NCI-H748 (cell line): ENCODE results near the gene ATP8A2.
A peak's percentile ranks its signal among the peaks of the same experiment; 100 is the strongest.
"Not testable (repeated sequence)": the region's sequence is repeated elsewhere in the genome, so short reads cannot be mapped to it uniquely, and the experiment has no call there.

Experiments used
- DNase-seq: peaks from one replicate; lab custom pipeline; 2025; ENCODE audit not compliant: unreplicated experiment; lab: John Stamatoyannopoulos, UW

Gene ATP8A2

GRCh38 chr13:25943658-25944057 lies 571.9 kb downstream of the ATP8A2 start:
- DNase-seq, result no peak

GRCh38 chr13:25945596-25945995 lies 573.8 kb downstream of the ATP8A2 start:
- DNase-seq, result no peak

- no peak for DNase-seq
These were observed 574.5 kb downstream of the ATP8A2 start for GRCh38 chr13:25946321-25946720.

- no peak for DNase-seq
These were observed 577.1 kb downstream of the ATP8A2 start for GRCh38 chr13:25948910-25949309.

GRCh38 chr13:25951831-25952230 lies 580.1 kb downstream of the ATP8A2 start:
- no peak for DNase-seq

- DNase-seq, result peak; percentile 33
These were observed 582.3 kb downstream of the ATP8A2 start for GRCh38 chr13:25954080-25954479.

GRCh38 chr13:25954943-25955342 lies 583.2 kb downstream of the ATP8A2 start:
- not testable (repeated sequence) for DNase-seq

- DNase-seq, result no peak
These were observed 587.2 kb downstream of the ATP8A2 start for GRCh38 chr13:25958986-25959385.

- no peak for DNase-seq
These were observed 589.5 kb downstream of the ATP8A2 start for GRCh38 chr13:25961294-25961693.

- peak; percentile 96 for DNase-seq
These were observed 591.9 kb downstream of the ATP8A2 start for GRCh38 chr13:25963674-25964073.

GRCh38 chr13:25965596-25965995 lies 593.8 kb downstream of the ATP8A2 start:
- DNase-seq, result no peak

GRCh38 chr13:25966086-25966485 lies 594.3 kb downstream of the ATP8A2 start:
- DNase-seq, result no peak

GRCh38 chr13:25967144-25967543 lies 595.4 kb downstream of the ATP8A2 start:
- DNase-seq, result no peak

GRCh38 chr13:25971047-25971446 lies 599.3 kb downstream of the ATP8A2 start:
- DNase-seq, result no peak

- DNase-seq, result peak; percentile 70
These were observed 599.8 kb downstream of the ATP8A2 start for GRCh38 chr13:25971459-25972145.

- DNase-seq, result peak; percentile 89
These were observed 601.3 kb downstream of the ATP8A2 start for GRCh38 chr13:25973085-25973484.

- DNase-seq, result no peak
These were observed 601.8 kb downstream of the ATP8A2 start for GRCh38 chr13:25973576-25973975.

- peak; percentile 98 for DNase-seq
These were observed 605.4 kb downstream of the ATP8A2 start for GRCh38 chr13:25977216-25977615.

- peak; percentile 34 for DNase-seq
These were observed 605.9 kb downstream of the ATP8A2 start for GRCh38 chr13:25977671-25978070.

- no peak for DNase-seq
These were observed 607.2 kb downstream of the ATP8A2 start for GRCh38 chr13:25978961-25979360.

- DNase-seq, result peak; percentile 46
These were observed 607.6 kb downstream of the ATP8A2 start for GRCh38 chr13:25979371-25979770.

GRCh38 chr13:25980255-25980654 lies 608.5 kb downstream of the ATP8A2 start:
- peak; percentile 64 for DNase-seq

GRCh38 chr13:25981060-25981459 lies 609.3 kb downstream of the ATP8A2 start:
- DNase-seq, result peak; percentile 67
